Right hindlimb (tissue), 1 donor: ENCODE results near the gene LPO.

Source experiments
- DNase-seq: peaks from one replicate; pipeline ENCODE4 v3.0.0-alpha.2; 2018

Gene LPO

DNA sequence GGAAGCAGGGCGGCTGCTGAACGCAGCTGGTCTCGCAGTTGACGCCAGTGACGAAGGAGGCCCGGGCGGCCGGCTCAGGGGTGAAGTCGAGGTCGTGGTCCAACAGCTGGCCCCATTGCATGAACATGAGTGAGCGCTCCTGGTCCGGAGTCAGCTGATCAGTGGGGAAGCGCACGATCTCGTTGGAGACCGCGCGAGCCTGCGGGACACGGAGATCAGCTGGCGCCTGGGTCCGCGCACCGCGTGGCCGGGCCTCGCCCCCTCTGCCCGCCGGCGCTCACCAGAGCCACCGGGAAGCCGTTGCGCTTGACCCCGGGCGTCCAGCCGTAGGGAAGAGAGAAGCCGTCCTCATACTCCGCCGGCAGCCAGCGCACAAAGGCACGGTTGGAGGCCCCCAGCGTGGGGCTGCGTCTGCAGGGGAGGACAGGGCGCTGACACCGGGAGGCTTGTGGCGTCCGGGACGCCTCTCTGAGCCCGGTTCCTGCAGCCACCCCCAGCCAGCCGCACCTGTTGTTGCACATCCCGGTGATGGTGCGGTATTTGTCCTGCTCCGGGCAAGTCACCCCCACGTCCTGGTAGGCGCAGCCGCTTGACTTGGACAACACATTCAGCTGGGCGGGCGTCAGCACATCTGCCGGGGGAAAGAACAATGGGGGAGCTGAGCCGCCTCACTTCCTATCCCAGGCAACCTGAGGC is 40.8 kb downstream of the LPO start:
- peak; percentile 88 for DNase-seq

DNA sequence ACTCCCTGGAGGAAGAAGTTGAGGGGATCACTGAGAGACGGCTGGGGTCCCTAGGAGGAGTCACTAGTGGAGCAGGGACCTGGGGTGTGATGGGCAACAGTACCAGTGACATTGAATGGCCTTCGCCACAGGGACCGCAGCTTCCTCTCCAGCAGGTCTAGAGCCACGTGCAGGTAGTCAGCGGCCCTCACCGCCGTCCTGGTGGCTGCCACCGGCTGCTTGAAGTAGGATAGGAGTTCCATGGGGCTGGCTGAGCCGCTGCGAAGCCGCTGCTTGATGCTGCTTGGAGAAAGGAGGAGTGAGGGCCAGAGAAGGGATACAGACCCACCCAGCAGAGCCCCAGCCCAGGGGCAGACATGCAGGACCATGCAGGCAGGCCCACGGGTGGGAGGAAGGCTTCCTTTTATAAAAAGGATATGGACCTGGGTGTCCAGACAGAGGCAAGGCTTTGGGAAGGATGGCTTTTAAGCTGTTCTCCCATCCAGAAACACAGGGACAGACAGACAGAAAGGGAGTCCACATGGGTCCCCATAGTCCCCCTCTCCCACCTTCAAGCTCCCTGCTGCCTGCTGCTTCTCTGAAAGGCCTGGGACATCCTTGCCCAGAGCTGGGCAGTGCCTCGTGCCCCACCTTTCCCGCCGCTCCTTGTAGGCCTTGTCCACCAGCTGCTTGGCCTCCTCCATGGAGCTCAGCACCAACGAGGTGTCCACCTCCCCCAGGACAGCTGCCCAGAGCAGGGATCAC is 41.5 kb downstream of the LPO start:
- DNase-seq = no peak

GRCh38 chr17:58280480-58281217 is 42.3 kb downstream of the LPO start, which contains the start of gene MPO:
Gene MPO, minus strand, starts transcription at chr17:58280935. Its CDS starts 177 bp downstream, at chr17:58280758.
- no peak for DNase-seq

- no peak for DNase-seq
These were observed 43.2 kb downstream of the LPO start for GRCh38 chr17:58281511-58282011.

DNA sequence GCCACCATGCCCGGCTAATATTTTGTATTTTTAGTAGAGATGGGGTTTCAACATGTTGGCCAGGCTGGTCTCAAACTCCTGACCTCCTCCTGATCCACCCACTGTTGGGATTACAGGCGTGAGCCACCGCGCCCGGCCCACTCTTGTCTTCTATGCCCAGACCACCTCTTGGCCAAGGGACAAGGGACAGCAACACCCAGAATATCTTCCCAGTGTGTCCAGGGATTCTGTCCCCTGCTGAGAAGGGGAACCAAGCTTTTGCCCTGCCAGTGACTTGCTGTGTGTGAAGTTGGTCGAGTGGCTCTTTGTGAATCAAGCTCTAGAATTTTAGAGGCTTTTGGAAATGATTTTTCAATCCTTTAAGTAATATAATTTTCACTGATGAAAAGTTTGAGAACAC is 44.1 kb downstream of the LPO start:
- no peak for DNase-seq

- DNase-seq = no peak
These were observed 45.6 kb downstream of the LPO start for GRCh38 chr17:58283674-58284612.

- no peak for DNase-seq
These were observed 46.4 kb downstream of the LPO start for GRCh38 chr17:58284613-58285421.

DNA sequence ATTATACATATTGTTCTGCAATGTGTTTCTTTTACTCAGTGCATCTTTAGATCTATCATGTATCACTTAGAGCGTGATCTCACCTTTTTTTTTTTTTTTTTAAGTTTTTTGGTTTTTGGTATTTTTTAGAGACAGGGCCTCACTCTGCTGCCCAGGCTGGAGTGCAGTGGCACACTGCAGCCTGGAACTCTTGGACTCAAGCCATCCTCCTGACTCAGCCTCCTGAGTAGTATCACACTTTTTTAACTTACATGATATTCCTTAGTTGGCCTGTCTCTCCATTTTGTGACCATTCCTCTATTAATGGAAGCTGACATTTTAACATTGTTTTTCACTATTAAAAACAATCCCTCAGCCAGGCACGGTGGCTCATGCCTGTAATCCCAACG is 47.0 kb downstream of the LPO start:
- no peak for DNase-seq

DNA sequence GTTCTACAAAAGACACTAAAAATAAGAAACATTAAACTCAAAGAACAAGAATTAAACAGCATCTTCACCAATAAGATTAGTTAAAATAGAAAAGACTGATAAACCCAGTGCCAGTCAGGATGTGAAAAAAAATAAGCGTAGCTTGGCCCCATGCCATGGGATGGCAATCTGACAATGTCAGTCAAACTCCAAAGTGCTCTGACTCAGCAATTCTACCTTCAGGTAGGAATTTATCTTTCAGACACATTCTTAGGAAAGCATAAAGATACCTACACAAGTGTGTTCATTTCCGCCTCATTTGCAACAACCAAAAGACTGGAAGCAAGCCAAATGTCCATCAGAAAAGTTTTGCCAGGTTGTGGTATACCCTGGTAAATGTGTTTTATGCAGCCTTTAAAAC is 51.5 kb downstream of the LPO start:
- DNase-seq = no peak

GRCh38 chr17:58291246-58291645 is 52.9 kb downstream of the LPO start:
- no peak for DNase-seq

- no peak for DNase-seq
These were observed 55.6 kb downstream of the LPO start for GRCh38 chr17:58294034-58294433.

DNA sequence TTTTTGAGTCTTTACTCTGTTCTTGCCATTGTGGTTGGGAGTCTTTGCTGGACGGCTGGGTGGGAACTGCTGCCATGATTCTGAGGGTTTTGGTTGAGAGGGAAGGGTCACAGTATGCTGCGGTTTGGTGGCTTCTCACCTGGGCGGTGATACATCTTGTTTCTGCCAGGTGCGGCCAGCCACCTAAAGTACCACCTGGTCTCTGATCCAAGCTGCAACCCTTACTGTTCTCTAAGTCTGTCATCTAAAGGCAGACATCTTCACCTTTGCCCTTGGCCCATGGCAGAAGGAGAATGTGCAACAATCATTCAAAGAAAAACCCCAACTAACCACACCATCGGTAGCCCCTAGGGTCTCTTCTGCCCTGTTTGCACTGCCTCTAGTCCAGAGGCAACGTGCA is 62.0 kb downstream of the LPO start:
- DNase-seq = no peak

DNA sequence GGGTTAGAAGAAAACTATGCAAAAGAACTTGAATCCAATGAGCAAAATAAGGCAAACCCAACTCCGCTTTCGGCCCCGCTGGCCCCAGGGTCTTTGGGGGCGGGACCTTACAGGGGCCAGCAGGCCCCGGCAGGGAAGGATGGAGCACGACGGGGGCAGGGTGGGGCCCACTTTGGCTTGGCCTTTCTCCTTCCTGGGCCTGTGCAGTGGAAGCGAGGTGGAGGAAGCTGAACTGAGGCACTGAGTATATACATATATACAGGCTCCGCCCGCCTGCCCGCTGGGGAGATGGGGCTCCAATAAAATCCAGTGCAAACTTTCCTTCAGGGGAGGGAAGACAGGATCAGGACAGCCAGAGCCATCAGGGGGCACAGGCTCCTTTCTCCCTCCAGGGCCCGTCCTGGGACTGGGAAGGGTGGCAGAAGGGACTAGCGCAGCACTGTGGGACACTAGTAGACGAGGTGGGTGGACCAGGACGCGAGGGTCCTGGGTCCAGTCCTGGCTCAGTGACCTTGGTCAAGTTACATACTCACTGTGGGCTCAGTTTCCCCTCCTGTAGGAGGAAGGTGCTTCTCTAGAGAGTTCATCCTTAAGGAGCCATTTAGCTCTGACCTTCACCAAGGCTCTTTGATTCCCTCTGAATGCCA is 63.2 kb downstream of the LPO start:
- DNase-seq = no peak

- peak; percentile 7 for DNase-seq
These were observed 64.0 kb downstream of the LPO start for GRCh38 chr17:58302171-58302918.

DNA sequence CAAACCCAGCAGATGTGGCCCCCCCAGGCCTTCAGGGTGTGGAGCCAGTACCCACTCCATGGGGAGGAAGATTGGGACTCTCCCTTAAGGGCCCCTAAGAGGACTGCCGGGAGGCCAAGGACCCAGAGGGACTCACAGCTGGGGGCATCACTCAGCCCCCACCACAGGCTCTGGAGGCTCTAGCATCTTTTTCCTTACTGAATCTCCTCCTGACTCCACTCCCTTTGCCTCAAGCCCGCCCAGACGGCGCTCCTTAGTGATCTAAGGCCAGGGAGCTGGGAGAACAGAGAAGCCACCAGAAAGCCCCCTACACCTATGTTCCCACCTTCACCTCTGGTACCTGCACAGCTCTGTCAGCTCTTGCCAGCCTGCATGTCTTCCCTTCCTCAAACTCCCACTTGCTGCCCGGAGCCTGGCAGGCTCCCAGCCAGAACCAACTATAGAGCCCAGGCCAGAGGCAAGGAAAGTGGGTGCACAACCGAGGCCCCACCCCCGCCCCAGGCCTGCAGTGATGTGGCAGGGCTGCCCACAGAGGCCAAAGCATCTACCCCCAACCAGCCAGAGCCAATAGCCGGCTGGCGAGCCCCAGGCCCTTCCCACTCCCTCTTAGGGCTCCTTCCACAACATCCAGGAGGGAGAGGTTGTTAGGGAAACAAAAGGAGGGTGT is 64.7 kb downstream of the LPO start:
- DNase-seq = peak; percentile 10

- peak; percentile 39 for DNase-seq
These were observed 65.8 kb downstream of the LPO start for GRCh38 chr17:58303971-58304749.

- DNase-seq = peak; percentile 12
These were observed 66.5 kb downstream of the LPO start for GRCh38 chr17:58304750-58305486.

GRCh38 chr17:58305626-58306025 is 67.2 kb downstream of the LPO start:
- DNase-seq = no peak
